Medulla oblongata (tissue), 1 donor: ENCODE data around the gene PRKCH.

ENCODE experiments used
- DNase-seq: peaks from one replicate; pipeline ENCODE4 v3.0.0-alpha.2; 2015; ENCODE audit errors: extremely low spot score

PRKCH gene

DNA sequence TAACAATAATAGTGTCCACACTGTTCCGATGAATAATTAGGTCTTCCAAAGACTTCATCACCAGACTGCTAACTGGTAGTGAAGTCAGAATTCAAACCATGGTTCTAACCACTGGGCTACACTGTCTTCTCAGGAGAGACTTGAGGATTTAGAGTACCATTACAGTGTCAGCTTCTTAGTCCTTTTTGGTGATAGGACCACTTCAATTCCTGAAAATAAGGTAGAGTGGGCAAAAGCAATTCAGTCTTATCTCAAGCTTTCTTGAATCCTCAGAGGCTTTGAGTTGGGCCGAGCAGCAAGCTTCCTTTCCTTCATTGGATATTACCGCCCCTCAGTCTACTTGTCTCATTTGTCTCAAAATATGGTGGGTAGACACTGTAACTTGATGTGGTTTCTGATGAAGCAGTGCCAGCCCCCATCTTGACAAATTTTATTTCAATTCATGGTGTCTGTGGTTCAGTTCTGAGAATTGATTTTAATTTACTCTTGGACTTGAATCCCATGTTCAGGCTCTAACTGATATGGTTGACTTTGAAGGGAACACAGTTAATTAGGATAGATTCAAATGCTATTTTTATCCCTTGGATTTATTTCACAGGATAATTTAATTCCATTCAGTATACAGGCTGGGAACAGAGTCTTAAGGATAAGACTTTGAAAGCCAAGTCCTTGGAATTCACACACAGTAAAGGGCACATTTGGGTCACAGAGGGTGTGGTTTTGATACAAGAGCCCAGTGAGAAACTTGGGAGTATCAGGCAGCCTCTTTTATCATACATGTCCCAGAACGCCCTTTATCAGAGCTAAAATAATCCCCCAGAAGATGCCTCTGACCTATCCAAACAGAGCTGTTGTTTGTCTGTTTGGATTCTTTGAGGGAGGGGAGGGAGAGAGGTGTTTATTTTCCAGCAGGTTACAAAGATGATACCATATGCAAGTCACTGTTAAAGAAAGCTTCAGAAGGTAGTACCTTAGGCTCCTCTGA, 167.3 kb downstream of the PRKCH start:
- DNase-seq, result no peak

GRCh38 chr14:61489512-61489911, 168.1 kb downstream of the PRKCH start:
- DNase-seq, result peak; percentile 73

DNA sequence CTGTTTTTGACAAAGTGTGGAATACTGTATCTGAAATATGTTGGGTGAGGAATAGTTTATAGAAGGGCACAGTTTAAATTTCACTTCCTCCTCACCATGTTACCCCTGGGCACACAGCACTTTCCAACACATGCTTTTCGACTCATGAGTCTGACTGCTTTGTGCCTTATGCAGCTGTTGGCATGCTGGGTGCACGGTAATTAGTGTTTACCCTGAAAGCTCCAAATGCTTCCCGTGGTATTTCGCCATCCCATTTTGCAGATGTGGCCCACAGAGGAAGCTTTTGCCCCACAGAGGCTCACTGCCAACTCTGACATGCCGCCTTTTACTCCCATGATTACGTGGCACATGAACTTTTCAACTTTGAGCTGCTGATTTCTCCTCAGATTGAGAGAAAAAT, 168.6 kb downstream of the PRKCH start:
- DNase-seq, result peak; percentile 89

DNA sequence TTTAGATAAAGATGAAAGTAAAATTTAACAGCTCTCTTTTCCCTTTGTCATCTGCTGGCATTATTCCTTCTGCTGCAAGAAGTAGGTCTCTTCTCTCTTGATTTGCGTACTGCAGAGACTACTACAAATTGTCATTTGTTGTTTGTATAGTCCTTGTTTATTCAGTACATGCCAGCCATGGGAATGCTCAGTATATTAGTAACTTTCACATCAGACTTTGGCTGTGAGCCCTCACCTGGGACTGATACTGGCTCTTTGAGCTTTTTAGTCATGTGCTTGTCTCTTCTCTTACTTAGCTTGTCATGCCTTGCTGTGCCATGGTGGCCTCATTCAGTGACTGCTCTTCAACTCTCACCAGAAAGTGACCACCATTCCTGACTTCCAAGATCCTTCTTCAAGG, 169.8 kb downstream of the PRKCH start:
- no peak for DNase-seq

DNA sequence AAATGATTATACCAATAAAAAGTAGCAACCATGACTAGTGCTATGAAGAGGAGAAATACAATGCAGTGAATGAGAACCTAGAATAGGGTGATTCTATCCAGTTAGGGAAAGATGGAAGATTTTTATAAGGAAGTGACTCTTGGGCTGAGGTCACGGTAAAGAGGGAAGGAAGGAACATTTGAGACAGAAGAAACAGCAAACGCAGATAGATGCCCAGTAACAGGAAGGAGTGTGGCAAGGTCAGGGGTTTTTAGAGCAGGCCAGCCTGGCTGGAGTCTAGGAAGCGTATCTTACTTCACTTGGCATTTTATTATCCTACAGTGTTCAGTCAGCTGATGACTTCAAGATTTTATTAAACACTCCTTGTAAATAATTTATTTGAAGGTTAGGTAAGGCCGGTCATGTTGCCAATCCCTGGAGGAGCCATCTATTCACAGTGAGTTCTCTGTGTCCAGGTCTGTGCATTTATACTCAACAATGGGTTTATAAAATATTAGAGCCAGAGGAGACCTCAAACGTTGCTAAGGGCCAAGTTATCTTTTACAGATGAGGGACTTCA, 170.6 kb downstream of the PRKCH start:
- DNase-seq, result peak; percentile 65

- DNase-seq, result no peak
Observed at GRCh38 chr14:61492474-61492873, 171.1 kb downstream of the PRKCH start.

DNA sequence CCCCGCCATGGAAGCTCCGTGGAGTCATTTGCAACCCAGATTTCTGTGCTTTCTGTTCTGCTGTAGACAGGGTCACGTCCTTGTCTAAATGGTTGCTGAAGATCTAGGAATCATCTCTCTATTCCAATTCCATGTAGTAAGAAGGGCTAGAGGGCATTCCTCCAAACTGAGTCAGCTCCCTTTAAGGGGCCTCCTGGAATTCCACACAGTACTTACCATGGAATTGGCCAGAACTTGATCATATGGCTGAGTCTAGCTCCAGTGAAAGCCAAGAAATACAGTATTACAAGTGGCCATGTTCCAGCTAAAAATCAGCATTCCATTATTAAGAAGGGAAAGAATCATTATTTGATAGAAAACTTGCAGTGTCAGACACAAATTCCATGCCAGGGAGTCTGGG, 171.9 kb downstream of the PRKCH start:
- no peak for DNase-seq

- no peak for DNase-seq
Observed at GRCh38 chr14:61494018-61494417, 172.6 kb downstream of the PRKCH start.

- no peak for DNase-seq
Observed at GRCh38 chr14:61495809-61496208, 174.4 kb downstream of the PRKCH start.

- no peak for DNase-seq
Observed at GRCh38 chr14:61498303-61498702, 176.9 kb downstream of the PRKCH start.

GRCh38 chr14:61498811-61499210, 177.4 kb downstream of the PRKCH start:
- no peak for DNase-seq

DNA sequence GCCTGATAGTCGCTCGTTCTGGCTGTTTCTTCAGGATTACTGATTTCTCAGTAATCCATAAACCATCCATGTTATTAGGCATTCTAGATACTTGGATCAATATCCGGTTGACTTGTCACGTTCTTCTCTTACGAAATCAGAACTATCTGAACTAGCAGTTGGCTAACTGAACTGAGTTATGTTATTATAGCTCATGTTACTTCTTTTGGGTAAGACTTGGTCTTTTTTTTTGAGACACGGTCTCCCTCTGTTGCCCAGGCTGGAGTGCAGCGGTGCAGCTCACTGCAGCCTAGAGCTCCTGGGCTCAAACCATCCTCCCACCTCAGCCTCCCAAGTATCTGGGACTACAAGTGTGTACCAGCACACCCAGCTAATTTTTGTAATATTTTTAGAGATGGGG, 178.6 kb downstream of the PRKCH start:
- DNase-seq, result no peak

DNA sequence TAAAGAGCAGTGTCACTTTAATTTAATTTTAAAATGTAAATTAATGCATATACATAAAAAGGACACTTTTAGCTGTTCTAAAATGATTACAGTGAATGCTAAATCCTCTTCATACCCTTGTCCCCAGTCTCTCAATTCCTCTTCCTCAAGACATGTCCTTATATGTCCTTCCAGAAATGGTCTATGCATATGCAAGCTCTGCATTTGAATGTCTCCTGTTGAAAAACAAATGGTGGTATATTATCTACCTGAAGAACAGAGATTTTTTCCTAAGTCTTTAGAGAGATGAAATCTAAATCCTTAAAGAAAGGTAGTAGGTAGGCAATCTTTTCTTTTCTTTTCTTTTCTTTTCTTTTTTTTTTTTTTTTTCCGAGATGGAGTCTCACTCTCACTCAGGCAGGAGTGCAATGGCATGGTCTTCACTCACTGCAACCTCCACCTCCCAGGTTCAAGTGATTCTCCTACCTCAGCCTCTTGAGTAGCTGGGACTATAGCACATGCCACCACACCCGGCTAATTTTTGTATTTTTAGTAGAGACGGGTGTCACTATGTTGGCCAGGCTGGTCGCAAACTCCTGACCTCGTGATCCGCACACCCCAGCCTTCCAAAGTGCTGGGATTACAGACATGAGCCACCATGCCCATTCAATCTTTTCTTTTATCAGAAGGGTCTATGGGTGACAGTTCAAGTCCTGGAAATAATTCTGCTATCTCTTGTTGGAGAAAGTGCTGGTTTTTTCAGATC, 180.5 kb downstream of the PRKCH start:
- no peak for DNase-seq

- DNase-seq, result no peak
Observed at GRCh38 chr14:61502459-61503093, 181.2 kb downstream of the PRKCH start.

DNA sequence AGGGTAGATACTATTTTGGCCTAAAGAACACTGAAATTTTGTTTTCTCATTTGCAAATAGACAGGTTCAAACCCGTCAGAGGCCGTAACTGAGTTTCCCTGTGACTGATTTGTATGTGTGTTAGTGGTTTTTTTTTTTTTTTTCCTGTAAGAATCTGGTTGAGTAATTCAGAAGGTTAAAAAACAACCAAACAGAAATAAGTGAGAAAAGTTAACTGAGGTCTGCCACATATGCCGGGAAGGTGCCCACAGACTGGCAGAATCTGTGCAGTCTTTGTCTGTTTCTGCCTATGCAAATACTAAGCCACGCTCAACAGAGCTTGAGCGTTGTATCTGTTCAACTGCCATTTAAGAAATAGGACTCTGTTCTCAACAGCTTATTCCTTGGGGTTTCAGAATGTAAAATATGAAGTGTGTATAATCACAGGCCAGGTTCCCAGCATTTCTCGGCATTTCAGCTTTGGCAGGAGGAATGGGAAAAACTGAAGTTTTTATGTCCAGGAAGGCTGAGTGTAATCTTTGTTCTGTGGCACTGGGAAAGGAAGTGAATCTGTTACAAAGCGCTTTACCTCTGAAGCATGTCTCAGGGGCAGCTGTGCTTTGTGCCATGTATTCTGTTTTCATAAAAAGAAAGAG, 181.9 kb downstream of the PRKCH start:
- no peak for DNase-seq

DNA sequence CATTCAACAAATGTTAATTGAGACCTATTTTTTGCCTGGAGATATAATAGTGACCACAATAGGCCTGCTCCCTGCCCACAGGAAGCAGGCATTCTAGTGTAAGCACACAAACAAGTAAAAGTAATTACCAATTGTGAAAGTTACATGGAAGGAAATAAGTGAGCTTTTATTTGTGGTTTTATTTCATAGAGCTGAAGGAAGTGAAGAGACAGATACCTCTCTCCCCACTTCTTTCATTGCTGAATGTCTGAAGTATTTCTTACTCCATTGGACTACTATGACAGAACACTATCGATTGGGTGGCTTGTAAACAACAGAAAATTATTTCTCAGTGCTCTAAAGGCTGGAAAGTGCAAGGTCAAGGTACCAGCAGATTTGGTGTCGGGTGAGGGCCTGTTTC, 183.5 kb downstream of the PRKCH start:
- DNase-seq, result no peak

GRCh38 chr14:61505815-61506809, 184.7 kb downstream of the PRKCH start:
- DNase-seq, result no peak

DNA sequence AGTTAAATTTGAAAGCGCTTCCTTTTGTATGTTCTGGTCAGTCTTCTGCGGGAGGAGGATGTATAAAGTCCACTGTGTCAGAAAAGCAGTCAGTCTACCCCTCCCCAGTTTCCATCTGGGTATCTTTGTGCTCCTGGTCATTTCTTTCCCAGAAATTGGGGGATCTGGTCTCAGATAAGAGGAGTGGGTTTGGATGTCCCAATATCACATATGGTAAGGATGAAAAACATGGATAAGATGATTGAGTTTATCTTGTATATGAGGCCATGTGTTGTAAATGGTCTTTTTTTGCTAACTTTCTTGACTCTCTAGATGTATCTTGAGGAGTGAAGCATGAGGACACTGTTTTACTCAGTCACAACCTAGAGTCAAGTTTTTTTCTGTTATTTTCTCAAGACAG, 187.1 kb downstream of the PRKCH start:
- DNase-seq, result no peak

DNA sequence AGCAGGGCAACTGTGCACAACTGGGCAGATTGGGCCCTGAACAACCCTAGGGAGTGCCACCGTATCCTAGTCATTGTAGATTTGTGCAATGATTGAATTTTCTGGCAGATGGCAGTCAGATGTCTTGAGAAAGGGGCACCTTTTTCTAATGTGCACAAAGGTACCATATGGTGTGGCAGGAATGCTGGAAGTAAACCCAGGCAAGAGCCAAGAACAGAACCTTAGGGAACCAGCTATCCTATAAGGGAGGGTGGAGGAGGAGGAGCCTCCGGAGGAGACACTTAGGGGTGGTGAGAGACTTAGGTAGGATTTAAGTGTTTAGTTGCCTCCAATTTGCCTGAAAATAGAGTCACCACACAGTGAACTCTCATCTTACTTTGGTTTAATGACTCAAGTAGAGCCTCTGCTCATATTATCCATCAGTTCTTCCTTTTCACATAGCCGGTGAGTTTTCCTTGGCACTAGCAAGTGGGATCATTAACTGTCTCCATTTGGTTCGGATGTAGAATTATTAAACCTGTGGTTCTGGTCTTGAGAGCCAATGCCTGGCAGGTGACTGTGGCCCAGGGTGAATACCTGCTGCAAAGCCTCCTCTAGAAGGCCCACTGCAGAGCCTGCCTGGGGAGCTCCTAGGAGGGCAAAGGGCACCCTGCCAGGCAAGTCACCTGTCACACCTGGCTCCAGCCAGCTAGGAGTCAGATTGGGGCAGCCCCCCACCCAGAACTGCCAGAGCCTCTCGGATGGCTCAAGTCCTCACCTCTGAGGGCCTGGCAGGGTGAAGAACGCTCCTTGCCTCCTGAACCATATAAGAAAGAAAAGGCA, 189.6 kb downstream of the PRKCH start:
- no peak for DNase-seq
